ENCODE measurements around the gene ADGRD1.
A peak's percentile ranks its signal among the peaks of the same experiment; 100 is the strongest.

Gene ADGRD1

GRCh38 chr12:130916241-130916911, 37.3 kb upstream of the ADGRD1 start:
- peak; percentile 97 for TF ChIP-seq CTCF (IDR thresholded peaks at IDR 0.05)
- Histone ChIP-seq H3K9me3 (peaks cover 0 to under 1% (median 0%) of the 10 kb centered on the region in 3 donors), H3K4me1 (peaks cover 0 to 8% (median 0%) of the 10 kb centered on the region in 4 donors), H3K36me3 (no peaks in the 10 kb centered on the region), H3K27me3 (peaks cover 0 to 19% of the 10 kb centered on the region in 2 donors), H3K27ac (no peak overlapping the region), H3K4me3 (peak overlapping the region in 1 of 2 donors; percentile 29)
- DNase-seq = peak; percentile 61 to 69
- intact Hi-C loops (cut with DNase I; ENCODE audit: low total_unique reads) = loop anchor here (2.0 kb wide), 1 partner anchor 216 kb away; no protein-coding TSS in a partner anchor

- Histone ChIP-seq H3K27ac (no peak overlapping the region), H3K4me3 (no peak overlapping the region), H3K9me3 (peaks cover 0 to 11% (median 5%) of the 10 kb centered on the region in 3 donors), H3K4me1 (peaks cover 0 to 8% (median 0%) of the 10 kb centered on the region in 4 donors), H3K27me3 (peaks cover 0 to 19% of the 10 kb centered on the region in 2 donors), H3K36me3 (no peaks in the 10 kb centered on the region)
- no peak for TF ChIP-seq CTCF (IDR thresholded peaks at IDR 0.05)
- DNase-seq = no peak
- intact Hi-C loops (cut with DNase I; ENCODE audit: low total_unique reads) = loop anchor here (2.0 kb wide), 1 partner anchor 215 kb away; no protein-coding TSS in a partner anchor
Observed at GRCh38 chr12:130917607-130918006, 36.1 kb upstream of the ADGRD1 start.

- intact Hi-C loops (cut with DNase I; ENCODE audit: low total_unique reads) = no loop called here
Observed at GRCh38 chr12:130919086-130919485, 34.6 kb upstream of the ADGRD1 start.

GRCh38 chr12:130920119-130920703, 33.5 kb upstream of the ADGRD1 start:
- no peak for DNase-seq
- peak overlapping the region in 1 of 2 donors; percentile 25 for H3K27ac ChIP-seq
- no peak for TF ChIP-seq CTCF (IDR thresholded peaks at IDR 0.05)
- H3K36me3 ChIP-seq = no peaks in the 10 kb centered on the region
- H3K9me3 ChIP-seq = peaks cover 0 to 11% (median 5%) of the 10 kb centered on the region in 3 donors
- intact Hi-C loops (cut with DNase I; ENCODE audit: low total_unique reads) = no loop called here
- H3K4me3 ChIP-seq = no peak overlapping the region
- H3K27me3 ChIP-seq = peaks cover 0 to 22% of the 10 kb centered on the region in 2 donors
- peaks cover 0 to 8% (median 0%) of the 10 kb centered on the region in 4 donors for H3K4me1 ChIP-seq

More at GRCh38 chr12:130919086-130919485, 34.6 kb upstream of the ADGRD1 start:
- no peak for TF ChIP-seq CTCF (IDR thresholded peaks at IDR 0.05)
- no peak for DNase-seq
- no peaks in the 10 kb centered on the region for H3K36me3 ChIP-seq
- H3K27me3 ChIP-seq = peaks cover 0 to 19% of the 10 kb centered on the region in 2 donors
- peaks cover 0 to 8% (median 0%) of the 10 kb centered on the region in 4 donors for H3K4me1 ChIP-seq
- H3K4me3 ChIP-seq = no peak overlapping the region
- H3K9me3 ChIP-seq = peaks cover 0 to 11% (median 5%) of the 10 kb centered on the region in 3 donors
- H3K27ac ChIP-seq = no peak overlapping the region

GRCh38 chr12:130920723-130921381, 32.9 kb upstream of the ADGRD1 start:
- DNase-seq = peak; percentile 91 to 92
- intact Hi-C loops (cut with DNase I; ENCODE audit: low total_unique reads) = no loop called here

More at GRCh38 chr12:130920723-130921381, 32.9 kb upstream of the ADGRD1 start:
- no peak for TF ChIP-seq CTCF (IDR thresholded peaks at IDR 0.05)
- Histone ChIP-seq H3K27ac (peak overlapping the region in 1 of 2 donors; percentile 28), H3K27me3 (peaks cover 0 to 22% of the 10 kb centered on the region in 2 donors), H3K36me3 (no peaks in the 10 kb centered on the region), H3K9me3 (peaks cover 0 to 11% (median 5%) of the 10 kb centered on the region in 3 donors), H3K4me3 (no peak overlapping the region), H3K4me1 (peaks cover 0 to 8% (median 0%) of the 10 kb centered on the region in 4 donors)

All from tibial artery (tissue), 4 donors.